ENCODE measurements around the gene TNFAIP8.

Gene TNFAIP8

GRCh38 chr5:119371146-119371545 lies 15.3 kb downstream of the TNFAIP8 start:
- TF ChIP-seq CTCF (IDR thresholded peaks at IDR 0.05; ENCODE audit: unreplicated experiment in 3 of 3) = no peak
- H3K4me3 Mint-ChIP-seq = no peak overlapping the region
- H3K27ac Mint-ChIP-seq = peak overlapping the region; percentile 50 to 79 (median 52)
- H3K4me1 Mint-ChIP-seq = peaks cover 28% of the 10 kb centered on the region
- H3K36me3 Mint-ChIP-seq (ENCODE audit: low read depth) = no peaks in the 10 kb centered on the region
- no peaks in the 10 kb centered on the region for H3K9me3 Mint-ChIP-seq
- H3K27me3 Mint-ChIP-seq (ENCODE audit: low read depth) = no peaks in the 10 kb centered on the region

GRCh38 chr5:119373449-119373858 lies 17.6 kb downstream of the TNFAIP8 start:
- Mint-ChIP-seq H3K9me3 (no peaks in the 10 kb centered on the region), H3K36me3 (ENCODE audit: low read depth) (no peaks in the 10 kb centered on the region), H3K4me3 (no peak overlapping the region), H3K27ac (peak overlapping the region in 1 of 3 experiments; percentile 0), H3K27me3 (ENCODE audit: low read depth) (no peaks in the 10 kb centered on the region), H3K4me1 (peaks cover 7% of the 10 kb centered on the region)
- no peak for TF ChIP-seq CTCF (IDR thresholded peaks at IDR 0.05; ENCODE audit: unreplicated experiment in 3 of 3)

- Mint-ChIP-seq H3K4me1 (peaks cover 4% of the 10 kb centered on the region), H3K27me3 (ENCODE audit: low read depth) (no peaks in the 10 kb centered on the region), H3K27ac (peak overlapping the region in 2 of 3 experiments; percentile 76 to 87), H3K36me3 (ENCODE audit: low read depth) (no peaks in the 10 kb centered on the region), H3K9me3 (no peaks in the 10 kb centered on the region), H3K4me3 (no peak overlapping the region)
- TF ChIP-seq CTCF (IDR thresholded peaks at IDR 0.05; ENCODE audit: unreplicated experiment in 3 of 3) = no peak
Measured at GRCh38 chr5:119374901-119375300, 19.1 kb downstream of the TNFAIP8 start.

- Mint-ChIP-seq H3K4me3 (no peak overlapping the region), H3K27ac (no peak overlapping the region)
Measured at GRCh38 chr5:119377066-119377465, 21.2 kb downstream of the TNFAIP8 start.

GRCh38 chr5:119378075-119378700 lies 22.4 kb downstream of the TNFAIP8 start:
- TF ChIP-seq CTCF (IDR thresholded peaks at IDR 0.05; ENCODE audit: unreplicated experiment in 3 of 3) = no peak
- Mint-ChIP-seq H3K27me3 (ENCODE audit: low read depth) (no peaks in the 10 kb centered on the region), H3K27ac (no peak overlapping the region), H3K9me3 (no peaks in the 10 kb centered on the region), H3K36me3 (ENCODE audit: low read depth) (no peaks in the 10 kb centered on the region), H3K4me3 (no peak overlapping the region), H3K4me1 (peaks cover 6% of the 10 kb centered on the region)

More at GRCh38 chr5:119377066-119377465, 21.2 kb downstream of the TNFAIP8 start:
- Mint-ChIP-seq H3K4me1 (peaks cover 4% of the 10 kb centered on the region), H3K27me3 (ENCODE audit: low read depth) (no peaks in the 10 kb centered on the region), H3K36me3 (ENCODE audit: low read depth) (no peaks in the 10 kb centered on the region), H3K9me3 (no peaks in the 10 kb centered on the region)
- no peak for TF ChIP-seq CTCF (IDR thresholded peaks at IDR 0.05; ENCODE audit: unreplicated experiment in 3 of 3)

GRCh38 chr5:119379096-119379495 lies 23.3 kb downstream of the TNFAIP8 start:
- no peak for TF ChIP-seq CTCF (IDR thresholded peaks at IDR 0.05; ENCODE audit: unreplicated experiment in 3 of 3)
- H3K27me3 Mint-ChIP-seq (ENCODE audit: low read depth) = no peaks in the 10 kb centered on the region
- peaks cover 10% of the 10 kb centered on the region for H3K4me1 Mint-ChIP-seq
- H3K4me3 Mint-ChIP-seq = no peak overlapping the region
- no peaks in the 10 kb centered on the region for H3K9me3 Mint-ChIP-seq
- H3K36me3 Mint-ChIP-seq (ENCODE audit: low read depth) = no peaks in the 10 kb centered on the region
- H3K27ac Mint-ChIP-seq = no peak overlapping the region

All from nephron (organoid).